H1 (cell line): Measurements from ENCODE around the gene MYBPHL. TPM values are rescaled to one million over a fixed set of nuclear protein-coding genes. Genes with fewer than 3 reads are reported as not detected.

ENCODE experiments used
- CTCF ChIA-PET: fragments of 300-600 bp; sonication (Branson Sonifier 250); formaldehyde crosslinking; loops from one replicate; lab custom pipeline; 2021; ENCODE audit not compliant: partially characterized antibody; lab: Charles Lee
- POLR2A ChIA-PET: fragments of 300-600 bp; sonication (Branson Sonifier 250); formaldehyde crosslinking; loops from one replicate; lab custom pipeline; 2021; ENCODE audit warnings: inconsistent platforms; ENCODE audit not compliant: partially characterized antibody; lab: Charles Lee
- DNase-seq, 2 experiments: peaks; one replicate each; pipeline versions ENCODE4 v3.0.0 to v3.0.0-alpha.2; 2010 to 2022; ENCODE audit warnings: low spot score in 2 of 2, low read depth in 1 of 2, mixed read lengths in 1 of 2
- FAIRE-seq: peaks from 2 replicates; lab custom pipeline; 2011; peaks lifted over from hg19 to GRCh38; lab: Jason Lieb, UNC
- H2AFZ ChIP-seq: 2 replicates; pipeline ENCODE4 v1.8.1; 2012; ENCODE audit warnings: low read length, inconsistent platforms
- H2AK5ac ChIP-seq: 2 replicates; pipeline ENCODE4 v1.6.1; 2013; ENCODE audit warnings: low read depth, low read length
- H2BK120ac ChIP-seq: replicated peaks from 2 replicates; pipeline ENCODE3; 2013; ENCODE audit warnings: low read depth, low read length, inconsistent platforms
- H2BK12ac ChIP-seq: 2 replicates; pipeline ENCODE4 v1.6.1; 2013; ENCODE audit warnings: low read depth, low read length
- H2BK15ac ChIP-seq: 2 replicates; pipeline ENCODE4 v1.6.1; 2013; ENCODE audit warnings: low read length
- H2BK20ac ChIP-seq: 2 replicates; pipeline ENCODE4 v1.6.1; 2013; ENCODE audit warnings: low read length
- H2BK5ac ChIP-seq: 2 replicates; pipeline ENCODE4 v1.6.1; 2013; ENCODE audit warnings: low read depth, low read length
- H3K14ac ChIP-seq: 2 replicates; pipeline ENCODE4 v1.6.1; 2013; ENCODE audit warnings: inconsistent platforms; ENCODE audit not compliant: insufficient read length
- H3K18ac ChIP-seq: 2 replicates; pipeline ENCODE4 v1.6.1; 2013; ENCODE audit warnings: low read length; ENCODE audit errors: extremely low read depth
- H3K23ac ChIP-seq: 2 replicates; pipeline ENCODE4 v1.6.1; 2013; ENCODE audit warnings: inconsistent platforms; ENCODE audit not compliant: insufficient read length
- H3K23me2 ChIP-seq: 2 replicates; pipeline ENCODE4 v1.6.1; 2013; ENCODE audit warnings: low read depth, low read length
- H3K27ac ChIP-seq: 2 replicates; pipeline ENCODE4 v1.6.1; 2011; ENCODE audit warnings: low read depth, low read length, inconsistent platforms
- H3K27me3 ChIP-seq, 4 experiments: replicated peaks in 1 of 4; 1 replicate in 1 of 4; 2 replicates in 3 of 4; pipeline versions ENCODE4 v1.6.1 to v1.8.1; 2011 to 2013; ENCODE audit warnings: low read length in 3 of 4, mild to moderate bottlenecking in 3 of 4, inconsistent platforms in 2 of 4, mixed read lengths in 2 of 4, moderate library complexity in 1 of 4; ENCODE audit not compliant: control insufficient read depth in 3 of 4, insufficient read depth in 3 of 4; ENCODE audit errors: extremely low read depth in 1 of 4
- H3K36me3 ChIP-seq, 4 experiments: 2 replicates each; pipeline versions ENCODE4 v1.6.1 to v1.8.1; 2011 to 2013; ENCODE audit warnings: mild to moderate bottlenecking in 4 of 4, low read length in 3 of 4, moderate library complexity in 2 of 4, control low read depth in 1 of 4, inconsistent platforms in 1 of 4; ENCODE audit not compliant: insufficient read depth in 4 of 4, control insufficient read depth in 2 of 4
- H3K4ac ChIP-seq: replicated peaks from 2 replicates; pipeline ENCODE3; 2013; ENCODE audit warnings: low read length, low read depth, mixed read lengths, inconsistent platforms; ENCODE audit not compliant: insufficient read length
- H3K4me1 ChIP-seq, 4 experiments: replicated peaks in 1 of 4; 1 replicate in 1 of 4; 2 replicates in 3 of 4; pipeline versions ENCODE4 v1.6.1 to v1.8.1; 2011 to 2013; ENCODE audit warnings: low read length in 3 of 4, inconsistent platforms in 2 of 4, mixed read lengths in 1 of 4; ENCODE audit not compliant: insufficient read depth in 4 of 4, control insufficient read depth in 3 of 4
- H3K4me2 ChIP-seq, 2 experiments: 2 replicates each; pipeline versions ENCODE4 v1.6.1 to v1.8.1; 2011 to 2013; ENCODE audit warnings: low read depth in 2 of 2, low read length in 2 of 2, control low read depth in 1 of 2, inconsistent platforms in 1 of 2, mild to moderate bottlenecking in 1 of 2; ENCODE audit not compliant: insufficient read depth in 1 of 2
- H3K4me3 ChIP-seq, 4 experiments: fragments of 200-600, 300-600 bp in 1 of 4; sonication (generic), shearing (Covaris generic), sonication (Bioruptor Twin) in 1 of 4; 2 replicates each; pipeline versions ENCODE4 v1.5.1 to v1.8.1; 2011 to 2016; ENCODE audit warnings: low read length in 4 of 4, low read depth in 3 of 4, control low read depth in 2 of 4, inconsistent platforms in 2 of 4, mild to moderate bottlenecking in 2 of 4, mixed read lengths in 1 of 4, moderate library complexity in 1 of 4; ENCODE audit not compliant: insufficient read depth in 2 of 4; ENCODE audit errors: extremely low read depth in 1 of 4
- H3K56ac ChIP-seq: replicated peaks from 2 replicates; pipeline ENCODE3; 2013; ENCODE audit warnings: low read depth, mild to moderate bottlenecking, mixed read lengths, low read length, inconsistent platforms; ENCODE audit not compliant: insufficient read length
- H3K79me1 ChIP-seq: 2 replicates; pipeline ENCODE4 v1.6.1; 2013; ENCODE audit warnings: low read depth, low read length, control low read depth
- H3K79me2 ChIP-seq, 2 experiments: 2 replicates each; pipeline versions ENCODE4 v1.6.1 to v1.8.1; 2012 to 2013; ENCODE audit warnings: low read length in 2 of 2, mild to moderate bottlenecking in 2 of 2, inconsistent platforms in 1 of 2; ENCODE audit not compliant: insufficient read depth in 2 of 2, control insufficient read depth in 1 of 2
- H3K9ac ChIP-seq, 4 experiments: replicated peaks in 1 of 4; 1 replicate in 1 of 4; 2 replicates in 3 of 4; pipeline versions ENCODE4 v1.6.1 to v1.8.1; 2011 to 2013; ENCODE audit warnings: low read depth in 3 of 4, low read length in 3 of 4, control low read depth in 2 of 4, mild to moderate bottlenecking in 2 of 4, moderate library complexity in 2 of 4, inconsistent platforms in 1 of 4; ENCODE audit errors: extremely low read depth in 1 of 4
- H3K9me3 ChIP-seq, 2 experiments: 2 replicates each; pipeline versions ENCODE4 v1.6.1 to v1.8.1; 2012 to 2013; ENCODE audit warnings: mild to moderate bottlenecking in 2 of 2, moderate library complexity in 2 of 2, control low read depth in 1 of 2, inconsistent platforms in 1 of 2, low read depth in 1 of 2, low read length in 1 of 2, mixed read lengths in 1 of 2; ENCODE audit not compliant: insufficient read depth in 2 of 2
- H4K20me1 ChIP-seq, 2 experiments: replicated peaks in 1 of 2; 2 replicates each; pipeline versions ENCODE3 to v1.8.1; 2011 to 2013; ENCODE audit warnings: inconsistent platforms in 2 of 2, low read length in 2 of 2, mild to moderate bottlenecking in 1 of 2; ENCODE audit not compliant: insufficient read depth in 2 of 2, control insufficient read depth in 1 of 2
- H4K5ac ChIP-seq: 2 replicates; pipeline ENCODE4 v1.6.1; 2013; ENCODE audit warnings: low read length, low read depth, mixed read lengths, inconsistent platforms; ENCODE audit not compliant: insufficient read length
- H4K8ac ChIP-seq: 2 replicates; pipeline ENCODE4 v1.8.0; 2013; ENCODE audit warnings: mild to moderate bottlenecking, moderate library complexity, low read length, inconsistent platforms; ENCODE audit not compliant: insufficient read depth; ENCODE audit errors: extremely low read depth
- H4K91ac ChIP-seq: replicated peaks from 2 replicates; pipeline ENCODE3; 2013; ENCODE audit warnings: low read length, mixed read lengths, inconsistent platforms; ENCODE audit not compliant: insufficient read length
- BACH1 ChIP-seq: IDR thresholded peaks from 2 replicates; pipeline ENCODE4 v1.6.1; 2012; ENCODE audit warnings: low read length, improper control_type of control experiment
- BCL11A ChIP-seq, 2 experiments: IDR thresholded peaks; one replicate each; pipeline ENCODE4 v1.6.1; 2011; ENCODE audit warnings: low read depth in 2 of 2, low read length in 2 of 2, mild to moderate bottlenecking in 2 of 2
- CBX5 ChIP-seq: fragments of 300-800, 300-1000 bp; sonication (generic); IDR thresholded peaks from 2 replicates; pipeline ENCODE4 v1.7.1; 2016; ENCODE audit warnings: antibody characterized with exemption, low read length, low read depth
- CBX8 ChIP-seq: fragments of 300-800, 300-1000 bp; sonication (generic); IDR thresholded peaks from 2 replicates; pipeline ENCODE4 v1.7.1; 2016; ENCODE audit warnings: low read depth, low read length, borderline replicate concordance
- CEBPB ChIP-seq: IDR thresholded peaks from 2 replicates; pipeline ENCODE4 v1.6.1; 2012; ENCODE audit warnings: low read depth, low read length
- GABPA ChIP-seq: IDR thresholded peaks from 2 replicates; pipeline ENCODE4 v1.6.1; 2011; ENCODE audit warnings: mild to moderate bottlenecking, low read length, moderate library complexity, borderline replicate concordance; ENCODE audit not compliant: insufficient read depth
- HDAC2 ChIP-seq, 2 experiments: fragments of 300-600 bp in 1 of 2; sonication (generic) in 1 of 2; IDR thresholded peaks; 2 replicates each; pipeline ENCODE4 v1.6.1; 2011 to 2012; ENCODE audit warnings: low read depth in 2 of 2, low read length in 2 of 2, mild to moderate bottlenecking in 2 of 2, moderate library complexity in 2 of 2, borderline replicate concordance in 1 of 2, inconsistent platforms in 1 of 2
- KDM4A ChIP-seq: IDR thresholded peaks from one replicate; pipeline ENCODE4 v1.7.1; 2012; ENCODE audit warnings: low read depth, mild to moderate bottlenecking, moderate library complexity, low read length, inconsistent platforms; ENCODE audit not compliant: severe bottlenecking
- KDM5A ChIP-seq: fragments of 200-600 bp; IDR thresholded peaks from 2 replicates; pipeline ENCODE4 v1.7.1; 2012; ENCODE audit warnings: mild to moderate bottlenecking, low read length, inconsistent platforms, mixed read lengths
- NRF1 ChIP-seq: IDR thresholded peaks from 2 replicates; pipeline ENCODE4 v1.6.1; 2011; ENCODE audit warnings: mild to moderate bottlenecking, low read depth, low read length, improper control_type of control experiment
- SIX5 ChIP-seq: IDR thresholded peaks from 2 replicates; pipeline ENCODE4 v1.6.1; 2011; ENCODE audit warnings: mild to moderate bottlenecking, low read depth, low read length
- SP4 ChIP-seq: IDR thresholded peaks from 2 replicates; pipeline ENCODE4 v1.6.1; 2012; ENCODE audit warnings: low read length, inconsistent platforms
- TAF1 ChIP-seq: IDR thresholded peaks from 2 replicates; pipeline ENCODE4 v1.6.1; 2011; ENCODE audit warnings: mild to moderate bottlenecking, low read depth, low read length
- ZNF274 ChIP-seq: IDR thresholded peaks from 2 replicates; pipeline ENCODE4 v1.7.0; 2012; ENCODE audit warnings: low read length, borderline replicate concordance; ENCODE audit errors: extremely low read depth
- WGBS, 2 experiments: shearing (Covaris generic) in 1 of 2; methylation state at CpG; one replicate each; pipeline versions ENCODE4 v1.1.6 to v1.1.7; 2013 to 2015; ENCODE audit warnings: low lambda C conversion rate in 2 of 2, mixed read lengths in 2 of 2, inconsistent platforms in 1 of 2, low coverage in 1 of 2, missing lambda C conversion rate in 1 of 2; ENCODE audit not compliant: insufficient replicate concordance in 2 of 2, insufficient coverage in 1 of 2, insufficient read length in 1 of 2; ENCODE audit errors: extremely low coverage in 1 of 2, missing lambda C conversion rate in 1 of 2; 5-methylcytosine and 5-hydroxymethylcytosine counted together
- polyA plus RNA-seq, 7 experiments: library from polyadenylated mRNA; depleted of rRNA in 3 of 7; stranded (reverse) in 5 of 7; unstranded in 2 of 7; fragments of >200 nt in 5 of 7; fragments of 200-250 nt in 2 of 7; gene quantifications; 1 replicate in 5 of 7; 2 replicates in 1 of 7; 4 replicates in 1 of 7; pipeline versions ENCODE4 v1.2.1 to v1.2.3, GENCODE V29; 2011 to 2013; ENCODE audit warnings: missing spikeins in 2 of 7, mixed read lengths in 2 of 7
- total RNA-seq: library from RNA; stranded (reverse); fragmentation: NEBNext Ultra II Directional; extraction: Animal tissue kit (Norgen Biotek cat#: 25700); gene quantifications from 2 replicates; pipeline ENCODE4 v1.2.1, GENCODE V29; 2021

MYBPHL gene
- total and polyA plus RNA-seq, 2 of the 8 experiments (the other 6 are each of a cell fraction or from before 2014, with no cell fraction given): 0.24 to 0.30 TPM

DNA sequence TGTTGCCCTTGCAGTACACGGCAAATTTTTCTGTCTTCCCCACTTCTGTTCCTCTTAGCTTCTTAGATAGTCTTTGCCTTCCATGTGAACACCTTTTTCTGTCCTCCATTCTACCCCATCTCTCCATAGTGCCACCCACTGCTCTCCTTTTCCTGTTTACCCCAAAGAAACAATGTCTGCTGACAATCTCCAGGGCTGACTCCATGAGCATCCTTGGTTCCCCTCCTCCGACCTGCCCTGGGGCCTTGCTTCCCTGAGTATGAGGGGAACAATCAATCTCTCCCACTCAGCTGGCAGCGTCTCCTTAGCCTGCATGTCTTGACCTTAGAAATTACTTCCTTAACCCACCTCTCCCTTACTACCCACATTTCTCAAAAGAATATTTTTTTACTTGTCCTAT lies 12.3 kb upstream of the MYBPHL start:
- no peak overlapping the region for H3K4me2 ChIP-seq
- H3K56ac ChIP-seq: no peak overlapping the region
- no peak overlapping the region for H3K9ac ChIP-seq
- no peak overlapping the region for H3K4ac ChIP-seq
- no peaks in the 10 kb centered on the region for H3K9me3 ChIP-seq
- H3K18ac ChIP-seq: no peak overlapping the region
- no peak overlapping the region for H2AK5ac ChIP-seq
- no peaks in the 10 kb centered on the region; the same call in 1 of the 2 replicates for H3K23me2 ChIP-seq
- H2BK12ac ChIP-seq: no peak overlapping the region
- no peak overlapping the region for H2AFZ ChIP-seq
- H3K27ac ChIP-seq: no peak overlapping the region
- H2BK120ac ChIP-seq: no peak overlapping the region
- no peak overlapping the region for H3K4me3 ChIP-seq
- POLR2A ChIA-PET: interaction anchor here (1.0 to 1.3 kb wide), 2 partner anchors 42 to 79 kb away, joined by 3 to 4 read pairs; partner anchors contain the start of gene SORT1
- WGBS, 2 experiments: 79% methylated on average over 3 of the region's 3 CpGs; no CpG with 5 or more reads in 1 of the 2 experiments
- H2BK20ac ChIP-seq: no peak overlapping the region
- FAIRE-seq (no peak), DNase-seq (no peak)
- no peaks in the 10 kb centered on the region for H3K27me3 ChIP-seq
- no peak overlapping the region for H3K23ac ChIP-seq
- H4K5ac ChIP-seq: no peak overlapping the region
- no peak overlapping the region for H4K91ac ChIP-seq
- peaks cover 24 to 64% (median 38%) of the 10 kb centered on the region in 4 experiments for H3K36me3 ChIP-seq
- H4K8ac ChIP-seq: no peak overlapping the region
- H2BK15ac ChIP-seq: no peak overlapping the region
- H4K20me1 ChIP-seq: no peaks in the 10 kb centered on the region
- CTCF ChIA-PET: interaction anchor here (1.0 to 5.2 kb wide), 8 partner anchors 13 to 81 kb away, joined by 3 to 41 read pairs (median 6); partner anchors contain the start of gene MYBPHL
- H3K14ac ChIP-seq: no peak overlapping the region
- H3K79me1 ChIP-seq: no peaks in the 10 kb centered on the region
- H3K4me1 ChIP-seq: no peaks in the 10 kb centered on the region; a peak in 1 of 7 replicates
- no peaks in the 10 kb centered on the region for H3K79me2 ChIP-seq
- H2BK5ac ChIP-seq: no peak overlapping the region
- no peak for TF ChIP-seq GABPA
- TF ChIP-seq BCL11A (IDR thresholded peaks at IDR 0.05; ENCODE audit: low read depth in 2 of 2, low read length in 2 of 2): no peak
- TF ChIP-seq SIX5: no peak
- no peak for TF ChIP-seq SP4
- TF ChIP-seq KDM5A: no peak
- no peak for TF ChIP-seq HDAC2 (IDR thresholded peaks at IDR 0.05; ENCODE audit: borderline replicate concordance in 1 of 2, low read depth in 2 of 2, low read length in 2 of 2)
- no peak for TF ChIP-seq TAF1
- TF ChIP-seq BACH1: no peak
- no peak for TF ChIP-seq KDM4A
- no peak for TF ChIP-seq CEBPB
- TF ChIP-seq CBX5: no peak
- TF ChIP-seq ZNF274: no peak
- TF ChIP-seq NRF1: no peak
- TF ChIP-seq CBX8: no peak
